ENCODE data around the gene VIPR1.
A peak's percentile ranks its signal among the peaks of the same experiment; 100 is the strongest.

GRCh38 chr3:42581709-42582473 is 79.4 kb downstream of the VIPR1 start, which contains the start of gene SEC22C:
- peak; percentile 79 for TF ChIP-seq POLR2A (IDR thresholded peaks at IDR 0.05; ENCODE audit: low read depth, low read length)
- TF ChIP-seq POLR2AphosphoS5 (IDR thresholded peaks at IDR 0.05; ENCODE audit: low read depth, low read length) = peak; percentile 77
- TF ChIP-seq TAF1 (IDR thresholded peaks at IDR 0.05; ENCODE audit: borderline replicate concordance, low read depth, low read length) = 0 out of 2 replicates have a peak, but pooled peaks have one; percentile 29
